Activated CD8-positive, alpha-beta memory T cell treated with anti-CD3 and anti-CD28 coated beads, Interleukin-2, amount 10 ng/mL, durations not matched to agents 7 days and 5 days (primary cell): ENCODE results near the gene PIERCE2. TPM values are rescaled to one million over a fixed set of nuclear protein-coding genes. Genes with fewer than 3 reads are reported as not detected.

Experiments used
- ATAC-seq: fragments of 150-1000 bp; cut with Tn5 transposase; one replicate; pipeline ENCODE4 v1.10.0; 2021; ENCODE audit warnings: moderate library complexity
- CTCF ChIA-PET: fragments of 350-600 bp; sonication (Branson Sonifier 250); formaldehyde crosslinking; loops from one replicate; lab custom pipeline; 2021; ENCODE audit warnings: antibody characterized with exemption; lab: Charles Lee
- DNase-seq: peaks from one replicate; pipeline ENCODE4 v3.0.0-alpha.2; 2020
- H3K27ac Mint-ChIP-seq: one replicate; pipeline ENCODE4 v1.8.0; 2021; ENCODE audit warnings: mild to moderate bottlenecking, mixed read lengths
- H3K27me3 Mint-ChIP-seq: one replicate; pipeline ENCODE4 v1.8.0; 2021; ENCODE audit warnings: mixed read lengths
- H3K36me3 Mint-ChIP-seq: one replicate; pipeline ENCODE4 v1.8.0; 2021; ENCODE audit warnings: mild to moderate bottlenecking, mixed read lengths
- H3K4me1 Mint-ChIP-seq: one replicate; pipeline ENCODE4 v1.8.0; 2021; ENCODE audit warnings: mixed read lengths
- H3K4me3 Mint-ChIP-seq: one replicate; pipeline ENCODE4 v1.8.0; 2021; ENCODE audit warnings: mild to moderate bottlenecking, moderate library complexity, mixed read lengths
- H3K9me3 Mint-ChIP-seq: one replicate; pipeline ENCODE4 v1.8.0; 2022; ENCODE audit warnings: low read depth, mixed read lengths
- total RNA-seq, 2 experiments: library from RNA; stranded (reverse); gene quantifications; one replicate each; pipeline ENCODE4 v1.2.3, GENCODE V29; 2021

The PIERCE2 gene, protein sequence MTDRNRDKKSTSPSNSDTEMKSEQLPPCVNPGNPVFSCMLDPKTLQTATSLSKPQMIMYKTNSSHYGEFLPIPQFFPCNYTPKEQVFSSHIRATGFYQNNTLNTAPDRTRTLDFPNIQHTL
- total RNA-seq: not detected

DNA sequence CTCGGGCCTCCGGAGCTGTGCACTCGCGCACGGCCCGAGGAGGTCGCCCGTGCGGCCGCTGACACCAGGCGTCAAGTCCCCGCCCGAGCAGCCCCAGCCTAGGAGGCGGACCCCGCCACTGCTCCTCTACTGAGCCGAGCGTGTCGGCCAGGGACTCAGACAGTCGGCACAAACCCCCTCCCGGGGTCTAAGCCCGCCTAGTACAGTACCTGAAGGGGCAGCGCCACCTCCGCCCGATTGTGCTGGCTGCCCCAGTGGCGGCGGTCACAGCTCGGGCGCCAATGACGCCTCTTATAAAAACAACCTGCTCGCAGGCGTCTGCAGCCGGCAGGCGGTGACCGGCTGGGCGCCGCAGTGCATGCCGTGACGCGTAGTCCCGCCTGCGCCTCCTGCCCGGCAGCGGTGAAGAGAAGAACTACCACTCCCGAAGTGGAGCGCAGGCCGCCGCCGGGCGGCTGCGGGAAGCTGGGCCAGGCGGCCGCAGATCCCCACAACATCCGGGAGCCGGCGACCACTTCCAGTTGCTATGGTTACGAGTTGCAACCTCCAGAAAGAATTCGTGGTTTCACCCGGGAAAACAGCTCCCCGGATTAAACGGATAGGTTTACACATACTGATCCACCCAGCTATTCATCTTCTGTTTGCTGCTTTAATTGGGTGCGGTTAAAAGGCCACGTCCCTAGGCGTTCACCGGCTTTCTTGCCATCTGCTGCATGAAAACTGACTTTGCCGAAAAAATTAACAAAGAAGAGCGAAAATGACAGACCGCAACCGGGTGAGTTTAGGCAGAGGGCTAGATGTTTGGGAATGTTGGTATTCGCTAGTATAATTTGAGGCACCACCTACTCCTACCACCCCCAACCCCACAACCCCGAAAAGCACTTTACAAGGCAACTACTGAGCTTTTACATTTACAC is at the start of gene PIERCE2, which contains the start of gene CCPG1:
Gene PIERCE2, plus strand, starts transcription at position 484 of the 917 bp plus-strand sequence. Its CDS starts 274 bp downstream, at position 758.
Gene CCPG1, minus strand, starts transcription at position 348 of the 917 bp plus-strand sequence. CDS start 18,935 bp downstream, outside the sequence.
- CTCF ChIA-PET: interaction anchor here (0.6 to 3.5 kb wide), 18 partner anchors 9 to 653 kb away, joined by 3 to 22 read pairs (median 4); partner anchors contain the start of genes PIGB and PIGBOS1
- Mint-ChIP-seq H3K9me3 (no peaks in the 10 kb centered on the region), H3K36me3 (no peaks in the 10 kb centered on the region)

DNA sequence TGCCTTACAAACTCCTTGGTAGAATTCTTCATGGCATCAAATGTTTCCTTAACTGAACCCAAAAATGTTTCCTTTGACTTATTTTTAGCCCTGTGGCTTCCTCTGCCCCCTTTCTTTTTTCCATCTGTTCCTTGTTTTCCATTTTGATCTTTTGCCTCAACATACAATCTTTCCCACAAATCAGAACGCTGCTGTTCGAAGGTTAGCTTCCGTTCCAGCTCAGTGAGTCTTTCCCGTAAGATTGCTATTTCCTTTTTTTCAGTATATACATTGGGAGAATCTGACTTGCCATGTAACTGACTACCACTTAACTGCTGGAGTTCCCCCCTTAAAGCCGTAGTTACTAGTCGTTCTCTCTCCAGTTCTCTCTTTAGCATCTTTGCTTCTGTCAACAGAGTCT is 48.0 kb upstream of the PIERCE2 start:
- ATAC-seq (no peak), DNase-seq (no peak)
- Mint-ChIP-seq H3K27me3 (no peaks in the 10 kb centered on the region), H3K4me1 (no peaks in the 10 kb centered on the region), H3K9me3 (no peaks in the 10 kb centered on the region), H3K36me3 (peaks cover 20% of the 10 kb centered on the region), H3K27ac (no peak overlapping the region), H3K4me3 (no peak overlapping the region)
- CTCF ChIA-PET: interaction anchor here (0.6 kb wide), 1 partner anchor 13 kb away, joined by 3 read pairs; no protein-coding TSS in a partner anchor

More for the DNA sequence above, at the start of gene PIERCE2, which contains the start of gene CCPG1:
- H3K27ac Mint-ChIP-seq: peak within 1 kb of the TSS; percentile 86
- peak within 1 kb of the TSS; percentile 90 for H3K4me3 Mint-ChIP-seq
- no peaks in the 10 kb centered on the region for H3K27me3 Mint-ChIP-seq
- peak; percentile 96 for ATAC-seq
- peak; percentile 95 for DNase-seq
- H3K4me1 Mint-ChIP-seq: peaks cover 31% of the 10 kb centered on the region

DNA sequence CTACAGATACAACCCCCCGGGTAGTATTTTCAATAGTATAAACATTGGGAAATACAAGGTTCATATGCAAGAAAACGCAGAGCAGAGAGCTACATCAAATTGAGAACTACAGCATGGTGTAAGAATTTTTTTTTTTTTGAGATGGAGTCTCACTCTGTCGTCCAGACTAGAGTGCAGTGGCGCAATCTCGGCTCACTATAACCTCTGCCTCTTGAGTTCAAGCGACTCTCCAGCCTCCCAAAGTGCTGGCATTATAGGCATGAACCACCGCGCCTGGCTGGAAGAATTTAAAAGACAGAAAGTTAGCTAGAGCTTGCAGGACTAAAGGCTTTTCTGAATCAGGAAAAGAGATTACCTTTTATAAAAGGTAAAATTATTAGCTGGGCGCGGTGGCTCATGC is 47.2 kb upstream of the PIERCE2 start:
- Mint-ChIP-seq H3K4me1 (no peaks in the 10 kb centered on the region), H3K36me3 (peaks cover 17% of the 10 kb centered on the region), H3K4me3 (no peak overlapping the region), H3K27ac (no peak overlapping the region), H3K27me3 (no peaks in the 10 kb centered on the region), H3K9me3 (no peaks in the 10 kb centered on the region)
- no peak for ATAC-seq
- CTCF ChIA-PET: no interaction called here
- no peak for DNase-seq

DNA sequence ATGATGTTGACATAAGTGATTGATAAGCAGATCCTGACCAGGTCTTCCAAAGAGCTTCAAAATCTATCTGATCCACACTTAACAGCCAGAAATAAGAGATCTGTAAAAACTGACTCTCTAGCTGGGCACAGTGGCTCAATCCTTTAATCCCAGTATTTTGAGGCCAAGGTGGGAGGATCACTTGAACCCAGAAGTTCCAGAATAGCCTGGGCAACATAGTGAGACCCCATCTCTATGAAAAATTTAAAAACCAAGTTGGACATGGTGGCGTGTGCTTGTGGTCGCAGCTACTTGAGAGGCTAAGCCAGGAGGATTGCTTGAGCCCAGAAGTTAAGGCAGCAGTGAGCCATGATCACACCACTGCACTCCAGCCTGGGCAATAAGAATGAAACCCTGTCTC is 45.7 kb upstream of the PIERCE2 start:
- Mint-ChIP-seq H3K27ac (no peak overlapping the region), H3K36me3 (peaks cover 8% of the 10 kb centered on the region), H3K9me3 (no peaks in the 10 kb centered on the region), H3K4me3 (no peak overlapping the region), H3K27me3 (no peaks in the 10 kb centered on the region), H3K4me1 (no peaks in the 10 kb centered on the region)
- CTCF ChIA-PET: no interaction called here
- DNase-seq (no peak), ATAC-seq (no peak)

DNA sequence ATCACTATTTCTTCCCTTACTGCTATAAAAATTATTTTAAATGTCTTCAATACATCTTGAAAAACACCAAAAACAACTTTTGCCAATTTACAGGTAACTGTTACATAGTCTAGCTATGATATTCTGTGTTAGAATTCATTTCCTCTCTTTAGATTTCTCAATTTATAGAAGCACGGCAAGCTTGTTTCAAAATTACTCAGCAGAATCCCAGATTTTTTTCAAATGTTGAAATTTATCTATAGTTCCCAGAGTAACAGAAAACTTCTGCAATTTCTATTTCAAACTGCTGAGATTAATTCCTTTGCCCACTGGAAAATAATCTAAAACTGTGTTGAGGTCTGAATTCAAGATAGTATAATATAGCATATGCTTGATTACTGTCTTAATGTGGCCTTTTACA is 41.3 kb upstream of the PIERCE2 start:
- H3K27me3 Mint-ChIP-seq: no peaks in the 10 kb centered on the region
- ATAC-seq (no peak), DNase-seq (no peak)
- H3K9me3 Mint-ChIP-seq: no peaks in the 10 kb centered on the region
- H3K4me1 Mint-ChIP-seq: no peaks in the 10 kb centered on the region
- CTCF ChIA-PET: no interaction called here
- H3K36me3 Mint-ChIP-seq: peaks cover 7% of the 10 kb centered on the region
- no peak overlapping the region for H3K4me3 Mint-ChIP-seq
- H3K27ac Mint-ChIP-seq: no peak overlapping the region

DNA sequence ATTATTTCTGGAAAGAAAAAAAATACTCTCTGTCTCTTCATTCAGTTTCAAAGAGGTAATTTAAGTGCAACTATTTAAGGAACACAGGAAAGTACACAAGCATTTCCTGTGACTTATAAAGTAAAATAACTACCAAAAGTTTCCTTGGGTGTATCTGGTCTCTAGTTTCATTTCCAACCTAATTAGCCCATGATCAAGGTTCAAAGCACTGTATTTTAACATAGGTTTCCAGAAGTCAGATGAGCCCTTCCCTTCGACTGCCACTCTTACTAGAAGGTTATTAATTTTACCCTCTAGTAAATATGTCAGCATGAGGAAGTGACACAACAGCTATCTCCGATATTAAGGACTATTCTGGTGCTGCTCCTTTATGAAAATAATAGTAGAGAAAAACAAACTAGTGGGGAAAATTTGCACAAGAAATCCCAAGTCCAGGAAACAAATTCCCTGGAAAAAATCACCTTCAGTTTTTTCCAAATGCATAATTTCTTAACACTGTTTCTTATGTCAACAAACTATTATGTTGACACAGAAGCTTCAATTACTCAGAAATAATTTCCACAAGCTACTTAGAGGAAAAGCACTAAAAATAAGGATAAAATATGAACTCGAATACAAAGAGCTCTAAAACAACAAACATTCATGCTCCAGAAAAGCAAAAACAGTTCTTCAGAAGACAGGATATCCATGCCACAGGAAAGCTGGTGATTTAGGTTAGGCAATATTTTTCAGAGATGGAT is 35.4 kb upstream of the PIERCE2 start:
- Mint-ChIP-seq H3K4me3 (no peak overlapping the region), H3K36me3 (peaks cover 9% of the 10 kb centered on the region), H3K27me3 (no peaks in the 10 kb centered on the region), H3K9me3 (no peaks in the 10 kb centered on the region), H3K4me1 (peaks cover 6% of the 10 kb centered on the region), H3K27ac (peak overlapping the region; percentile 48)
- CTCF ChIA-PET: interaction anchor here (1.2 kb wide), 1 partner anchor 66 kb away, joined by 5 read pairs; no protein-coding TSS in a partner anchor
- DNase-seq: no peak
- no peak for ATAC-seq

DNA sequence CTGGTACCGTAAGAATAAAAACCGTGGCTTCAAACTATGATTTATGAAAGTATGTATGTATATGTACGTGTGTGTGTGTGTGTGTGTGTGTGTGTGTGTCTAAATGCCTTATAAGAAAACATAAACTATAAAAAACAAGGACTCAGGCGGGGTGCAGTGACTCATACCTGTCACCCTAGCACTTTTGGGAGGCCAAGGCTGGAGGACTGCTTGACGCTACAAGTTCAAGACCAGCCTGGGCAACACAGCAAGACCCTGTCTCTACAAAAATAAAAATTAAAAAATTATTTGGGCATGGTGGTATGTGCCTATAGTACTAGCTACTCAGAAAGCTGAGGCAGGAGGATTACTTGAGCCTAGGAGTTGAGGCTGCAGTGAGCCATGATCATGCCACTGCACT is 29.2 kb upstream of the PIERCE2 start:
- peaks cover 14% of the 10 kb centered on the region for H3K36me3 Mint-ChIP-seq
- no peak overlapping the region for H3K4me3 Mint-ChIP-seq
- no peaks in the 10 kb centered on the region for H3K27me3 Mint-ChIP-seq
- DNase-seq (no peak), ATAC-seq (no peak)
- CTCF ChIA-PET: no interaction called here
- no peaks in the 10 kb centered on the region for H3K4me1 Mint-ChIP-seq
- H3K27ac Mint-ChIP-seq: no peak overlapping the region
- no peaks in the 10 kb centered on the region for H3K9me3 Mint-ChIP-seq

DNA sequence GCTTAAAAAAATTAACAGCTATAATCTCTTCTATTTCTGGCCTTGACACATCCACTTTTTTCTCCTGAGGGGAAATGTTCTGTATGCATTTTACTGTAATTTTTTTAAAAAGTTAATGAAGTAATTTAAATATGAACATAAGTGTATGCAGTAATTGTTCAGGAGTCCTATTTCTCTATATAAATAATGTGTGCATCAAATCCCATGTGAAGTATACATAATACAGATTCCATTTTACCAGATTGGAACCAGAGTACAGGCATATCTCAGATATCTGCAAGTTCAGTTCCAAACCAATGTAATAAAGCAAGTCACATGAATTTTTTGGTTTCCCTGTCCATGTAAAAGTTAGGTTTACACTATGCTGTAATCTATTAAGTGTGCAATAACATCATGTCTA is 26.7 kb upstream of the PIERCE2 start:
- CTCF ChIA-PET: no interaction called here
- Mint-ChIP-seq H3K36me3 (peaks cover 16% of the 10 kb centered on the region), H3K4me3 (no peak overlapping the region), H3K4me1 (no peaks in the 10 kb centered on the region), H3K27ac (no peak overlapping the region), H3K27me3 (no peaks in the 10 kb centered on the region), H3K9me3 (no peaks in the 10 kb centered on the region)
- ATAC-seq (no peak), DNase-seq (no peak)

DNA sequence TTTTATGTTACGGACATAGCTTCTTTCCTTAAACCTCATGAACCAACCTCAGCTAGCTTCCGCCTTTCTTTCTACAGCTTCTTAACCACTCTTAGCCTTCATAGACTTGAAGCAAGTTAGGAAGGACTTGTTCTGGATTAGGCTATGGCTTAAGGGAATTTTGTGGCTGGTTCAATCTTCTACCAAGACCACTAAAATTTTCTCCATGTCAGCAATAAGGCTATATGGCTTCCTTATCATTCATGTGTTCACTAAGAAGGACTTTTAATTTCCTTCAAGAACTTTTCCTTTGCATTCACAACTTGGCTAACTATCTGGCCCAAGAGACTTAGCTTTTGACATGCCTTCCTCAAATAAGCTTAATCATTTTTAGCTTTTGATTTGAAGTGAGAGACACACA is 24.6 kb upstream of the PIERCE2 start:
- CTCF ChIA-PET: no interaction called here
- Mint-ChIP-seq H3K27me3 (no peaks in the 10 kb centered on the region), H3K36me3 (peaks cover 19% of the 10 kb centered on the region), H3K27ac (no peak overlapping the region), H3K4me1 (no peaks in the 10 kb centered on the region), H3K4me3 (no peak overlapping the region), H3K9me3 (no peaks in the 10 kb centered on the region)
- DNase-seq (no peak), ATAC-seq (no peak)

DNA sequence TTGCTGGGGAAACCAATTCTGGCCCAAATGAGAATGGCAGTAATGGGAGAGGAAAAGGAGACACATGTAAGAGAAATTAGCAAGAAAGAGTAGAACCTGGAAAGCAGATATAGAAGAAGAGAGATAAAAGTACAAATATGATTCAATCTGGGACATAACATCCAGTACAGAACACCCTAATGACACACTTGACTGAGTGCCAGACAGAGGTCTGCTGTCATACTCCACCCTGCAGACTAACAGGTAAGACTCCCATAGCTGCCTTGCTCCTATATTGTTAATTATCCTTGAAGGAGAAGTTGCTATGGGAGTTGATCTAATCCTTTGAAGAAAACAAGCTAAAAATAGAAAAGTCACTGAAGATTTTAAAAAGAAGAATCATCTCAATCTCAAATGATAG is 21.3 kb upstream of the PIERCE2 start:
- CTCF ChIA-PET: no interaction called here
- no peaks in the 10 kb centered on the region for H3K27me3 Mint-ChIP-seq
- peaks cover 6% of the 10 kb centered on the region for H3K4me1 Mint-ChIP-seq
- no peak overlapping the region for H3K27ac Mint-ChIP-seq
- no peaks in the 10 kb centered on the region for H3K9me3 Mint-ChIP-seq
- DNase-seq: no peak
- no peak for ATAC-seq
- peaks cover 19% of the 10 kb centered on the region for H3K36me3 Mint-ChIP-seq
- H3K4me3 Mint-ChIP-seq: no peak overlapping the region

DNA sequence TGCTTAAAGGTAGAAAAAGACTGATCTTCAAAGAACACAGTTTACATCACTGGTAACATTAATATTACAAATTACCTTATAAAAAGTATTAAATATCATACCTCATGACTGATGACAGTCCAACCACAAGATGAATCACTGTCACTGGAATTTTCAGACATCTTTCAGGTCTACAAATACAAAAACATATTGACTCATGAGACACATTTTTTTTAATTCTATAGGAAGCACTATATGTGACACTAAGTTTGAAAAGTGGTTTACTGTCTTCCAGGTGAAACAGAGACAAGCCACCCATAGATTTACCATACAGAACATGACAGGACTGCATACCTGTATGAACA is 19.1 kb upstream of the PIERCE2 start:
- Mint-ChIP-seq H3K9me3 (no peaks in the 10 kb centered on the region), H3K27ac (no peak overlapping the region), H3K4me1 (peaks cover 6% of the 10 kb centered on the region), H3K27me3 (no peaks in the 10 kb centered on the region), H3K4me3 (no peak overlapping the region), H3K36me3 (peaks cover 12% of the 10 kb centered on the region)
- CTCF ChIA-PET: no interaction called here
- ATAC-seq (no peak), DNase-seq (no peak)

DNA sequence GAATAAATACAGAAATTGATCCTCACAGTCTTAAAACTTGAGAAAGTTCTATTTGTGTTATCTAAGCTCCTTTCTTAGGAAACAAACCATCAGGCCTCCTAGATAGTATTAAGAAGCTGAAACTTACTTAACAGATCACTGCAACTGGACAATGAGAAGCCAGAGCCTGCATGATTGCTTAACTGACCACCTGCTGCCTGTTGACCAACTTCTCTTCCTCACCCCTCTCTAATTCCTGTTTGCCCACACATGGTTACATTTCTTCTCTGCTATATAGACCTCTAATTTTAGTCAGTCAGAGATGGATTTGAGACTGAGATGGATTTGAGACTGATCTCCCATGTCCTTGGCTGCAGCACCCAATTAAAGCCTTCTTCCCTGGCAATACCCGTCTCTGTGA is 13.6 kb upstream of the PIERCE2 start:
- DNase-seq (no peak), ATAC-seq (no peak)
- Mint-ChIP-seq H3K27me3 (no peaks in the 10 kb centered on the region), H3K4me3 (no peak overlapping the region), H3K27ac (no peak overlapping the region), H3K9me3 (peaks cover 3% of the 10 kb centered on the region), H3K36me3 (peaks cover 34% of the 10 kb centered on the region), H3K4me1 (no peaks in the 10 kb centered on the region)
- CTCF ChIA-PET: interaction anchor here (1.1 to 1.2 kb wide), 2 partner anchors 14 to 45 kb away, joined by 3 to 5 read pairs; partner anchors contain the start of genes CCPG1 and PIERCE2

DNA sequence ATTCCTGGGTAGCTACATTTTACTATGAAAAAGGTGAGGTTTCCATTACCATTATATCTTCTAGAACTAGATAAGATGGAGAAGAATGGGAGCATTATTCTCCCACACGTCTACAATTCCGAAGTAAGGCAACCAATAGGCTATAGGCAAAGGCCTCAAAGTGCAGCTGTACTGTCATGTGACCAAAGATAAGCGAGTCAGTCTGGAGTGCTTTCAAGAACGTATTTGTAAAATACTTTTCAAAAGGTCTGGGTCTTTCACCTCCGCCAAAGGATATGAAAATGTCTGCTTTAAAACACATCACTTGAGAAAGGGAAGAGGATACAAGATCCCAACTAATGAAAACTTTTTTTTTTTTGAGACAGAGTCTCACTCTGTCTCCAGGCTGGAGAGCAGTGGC is 10.1 kb upstream of the PIERCE2 start:
- no peaks in the 10 kb centered on the region for H3K27me3 Mint-ChIP-seq
- ATAC-seq: no peak
- H3K4me1 Mint-ChIP-seq: peaks cover 12% of the 10 kb centered on the region

More for the DNA sequence above, 10.1 kb upstream of the PIERCE2 start:
- peaks cover 37% of the 10 kb centered on the region for H3K36me3 Mint-ChIP-seq
- no peak overlapping the region for H3K27ac Mint-ChIP-seq
- DNase-seq: no peak
- H3K4me3 Mint-ChIP-seq: no peak overlapping the region
- CTCF ChIA-PET: interaction anchor here (1.0 to 1.6 kb wide), 2 partner anchors 9 to 42 kb away, joined by 3 to 4 read pairs; no protein-coding TSS in a partner anchor
- peaks cover 3% of the 10 kb centered on the region for H3K9me3 Mint-ChIP-seq
